ENCODE results near the gene BCAR1. TPM values are rescaled to one million over a fixed set of nuclear protein-coding genes. Genes with fewer than 3 reads are reported as not detected.
A peak's percentile ranks its signal among the peaks of the same experiment; 100 is the strongest.
"Not testable (repeated sequence)": the region's sequence is repeated elsewhere in the genome, so short reads cannot be mapped to it uniquely, and the experiment has no call there.

The BCAR1 gene
- polyA plus RNA-seq, 1 donor = 69.4 TPM

DNA sequence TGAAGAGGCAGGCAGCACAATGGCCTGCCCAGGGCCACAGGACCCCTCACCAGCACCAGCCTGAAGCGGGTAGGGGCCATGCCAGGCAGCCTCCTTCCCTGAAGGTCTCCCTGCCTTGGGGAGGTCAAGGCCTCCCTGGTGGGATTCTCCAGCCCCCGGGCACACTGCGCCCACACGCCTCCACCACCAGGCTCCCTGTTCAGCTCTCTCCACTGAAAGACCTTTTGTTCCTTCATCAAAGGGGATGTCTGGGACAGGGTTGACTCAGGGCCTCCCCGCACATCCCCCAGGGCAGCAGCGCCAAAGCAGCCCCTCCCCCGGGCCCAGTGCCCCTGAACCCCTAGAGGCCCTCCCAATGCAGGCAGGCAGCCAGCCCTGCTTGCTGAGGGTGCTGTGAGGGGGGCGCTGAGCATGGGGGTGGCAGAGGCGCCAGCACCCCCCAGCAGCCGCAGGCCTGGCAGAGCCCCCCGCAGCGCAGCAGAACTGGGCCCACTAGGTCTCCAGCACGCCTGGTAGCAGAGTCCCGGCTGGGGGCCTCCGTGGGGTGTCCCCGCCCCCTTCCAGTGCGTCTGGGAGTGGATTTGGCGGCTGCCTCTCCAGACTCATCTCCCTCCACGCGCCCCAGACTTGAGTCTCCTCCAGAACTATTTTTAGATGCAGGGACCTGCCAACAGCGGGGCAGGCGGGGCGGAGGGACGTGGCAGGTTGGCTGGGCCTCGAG lies 13.1 kb downstream of the BCAR1 start:
- peak; percentile 87 for DNase-seq

DNA sequence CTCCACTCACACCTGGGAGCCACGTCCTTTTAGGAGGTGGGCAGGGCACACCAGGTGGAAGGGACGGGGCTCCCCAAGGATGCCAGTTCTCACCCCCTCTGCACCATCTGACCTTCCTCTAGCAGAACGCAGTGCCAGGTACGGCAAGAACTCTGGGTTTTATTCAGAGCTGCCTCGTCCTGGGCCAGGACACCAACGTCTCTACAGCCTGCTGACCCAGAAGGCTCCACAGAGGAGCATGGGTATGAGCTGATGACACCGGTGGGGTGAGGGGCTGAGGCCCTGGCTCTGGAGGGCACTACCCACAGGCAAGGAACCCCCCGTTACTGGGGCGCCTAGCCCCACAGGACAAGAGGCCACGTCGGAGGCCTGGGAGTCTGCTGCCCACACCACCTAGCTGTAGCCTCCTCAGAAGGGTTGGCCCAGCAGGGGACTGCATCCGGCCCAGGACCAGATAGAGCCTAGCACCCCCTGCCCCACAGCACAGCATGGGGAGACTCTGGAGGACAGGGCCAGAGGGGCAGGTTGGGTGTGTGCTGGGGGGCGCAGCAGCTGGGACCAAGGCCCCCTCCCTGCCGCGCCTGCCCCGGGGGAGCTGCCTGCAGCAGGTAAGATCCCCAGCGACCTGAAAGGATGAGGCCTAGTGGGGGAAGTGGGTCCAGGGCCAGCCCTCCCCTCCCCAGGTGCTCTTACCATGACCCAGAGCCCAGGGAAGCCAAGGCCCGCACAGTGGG lies 13.9 kb downstream of the BCAR1 start:
- DNase-seq = no peak

- no peak for DNase-seq
Measured at GRCh38 chr16:75236736-75237397, 14.6 kb downstream of the BCAR1 start.

GRCh38 chr16:75236232-75236631 lies 15.2 kb downstream of the BCAR1 start:
- no peak for DNase-seq

DNA sequence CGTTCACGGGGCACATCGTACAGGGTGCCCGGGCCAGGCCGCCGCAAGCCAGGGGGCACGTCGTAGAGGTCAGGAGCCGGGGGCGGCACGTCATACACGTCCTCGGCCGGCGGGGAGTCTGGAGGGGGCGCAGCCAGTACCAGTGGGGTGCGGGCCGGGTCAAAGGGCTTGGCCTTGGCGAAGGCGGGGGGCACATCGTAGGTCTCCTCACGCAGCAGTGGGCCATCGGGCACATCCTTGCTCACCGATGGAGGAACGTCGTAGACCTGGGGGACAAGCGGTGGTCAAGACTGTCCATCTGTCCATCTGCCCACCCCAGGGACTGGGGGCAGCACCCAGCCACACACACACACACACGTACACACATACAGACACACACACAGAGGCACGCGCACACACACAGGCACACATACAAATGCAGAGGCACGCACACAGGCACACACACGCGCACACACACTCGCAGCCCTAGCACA lies 15.7 kb downstream of the BCAR1 start:
- no peak for DNase-seq

DNA sequence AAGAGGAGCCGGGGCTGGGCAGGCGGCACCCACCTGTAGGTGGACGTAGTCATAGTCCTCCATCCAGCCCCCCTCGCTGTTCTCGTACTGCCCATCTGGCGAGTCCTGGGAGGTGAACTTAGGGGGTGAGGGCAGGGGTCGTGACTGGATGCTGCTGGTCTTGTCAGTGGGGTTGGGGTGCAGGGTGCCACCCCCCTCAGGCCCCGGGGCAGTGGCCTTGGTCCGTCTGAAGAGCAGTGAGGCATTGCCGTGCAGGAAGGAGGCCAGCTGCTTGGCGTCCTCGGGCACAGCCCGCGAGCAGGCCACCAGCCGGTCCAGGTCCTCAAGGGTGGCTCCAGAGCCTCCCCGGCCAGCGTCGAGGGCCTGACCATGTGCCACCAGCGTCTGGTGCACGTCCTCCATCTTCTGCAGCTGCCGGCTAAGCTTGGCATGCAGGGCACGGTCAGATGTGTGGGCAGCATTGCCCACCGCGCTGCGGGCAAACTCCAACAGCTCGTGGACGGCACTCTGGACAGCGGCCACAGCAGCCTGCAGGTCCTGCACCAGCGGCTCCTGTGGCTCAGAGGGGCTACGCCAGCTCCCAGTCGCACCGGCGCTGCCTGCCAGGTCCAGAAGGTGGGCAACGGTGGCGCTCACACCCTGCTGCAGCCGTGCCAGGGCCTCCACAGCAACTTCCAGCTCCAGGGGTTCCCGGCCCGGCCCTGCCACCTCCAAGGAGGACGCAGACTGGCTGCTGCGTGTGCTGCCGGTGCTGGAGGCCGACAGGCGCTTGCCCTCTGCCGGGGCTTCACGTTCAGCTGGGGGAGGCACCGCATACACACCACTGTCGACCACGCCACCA lies 16.3 kb downstream of the BCAR1 start:
- no peak for DNase-seq

GRCh38 chr16:75233611-75233938 lies 17.8 kb downstream of the BCAR1 start:
- no peak for DNase-seq

- DNase-seq = no peak
Measured at GRCh38 chr16:75231570-75231969, 19.9 kb downstream of the BCAR1 start.

DNA sequence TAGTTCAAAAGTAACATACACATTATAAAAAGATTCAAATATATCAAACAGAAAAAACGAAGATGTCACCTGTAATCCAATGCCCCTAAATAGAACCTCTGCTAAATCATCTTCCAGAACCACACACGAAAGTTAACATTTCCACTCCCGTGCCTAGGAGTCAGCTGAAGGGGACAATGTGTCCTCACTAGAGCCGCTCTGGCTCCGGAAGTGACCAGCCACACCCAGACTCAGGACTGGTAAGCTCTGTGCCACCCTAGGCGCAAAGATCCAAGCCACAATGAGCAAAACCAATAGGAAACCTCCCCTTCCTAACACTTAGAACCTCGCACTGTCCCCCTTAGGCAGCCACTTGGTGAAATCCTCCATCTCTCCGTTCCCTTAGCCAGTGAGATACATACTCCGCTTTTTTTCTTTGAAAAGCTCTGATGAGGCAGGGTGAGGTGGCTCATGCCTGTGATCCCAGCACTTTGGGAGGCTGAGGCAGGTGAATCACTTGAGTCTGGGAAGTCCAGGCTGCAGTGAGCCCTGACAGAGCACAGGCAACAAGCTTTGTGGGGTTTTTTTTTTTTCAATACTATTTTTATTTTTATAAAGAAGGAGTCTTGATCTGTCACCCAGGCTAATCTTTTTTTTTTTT lies 20.8 kb downstream of the BCAR1 start:
- DNase-seq = no peak

DNA sequence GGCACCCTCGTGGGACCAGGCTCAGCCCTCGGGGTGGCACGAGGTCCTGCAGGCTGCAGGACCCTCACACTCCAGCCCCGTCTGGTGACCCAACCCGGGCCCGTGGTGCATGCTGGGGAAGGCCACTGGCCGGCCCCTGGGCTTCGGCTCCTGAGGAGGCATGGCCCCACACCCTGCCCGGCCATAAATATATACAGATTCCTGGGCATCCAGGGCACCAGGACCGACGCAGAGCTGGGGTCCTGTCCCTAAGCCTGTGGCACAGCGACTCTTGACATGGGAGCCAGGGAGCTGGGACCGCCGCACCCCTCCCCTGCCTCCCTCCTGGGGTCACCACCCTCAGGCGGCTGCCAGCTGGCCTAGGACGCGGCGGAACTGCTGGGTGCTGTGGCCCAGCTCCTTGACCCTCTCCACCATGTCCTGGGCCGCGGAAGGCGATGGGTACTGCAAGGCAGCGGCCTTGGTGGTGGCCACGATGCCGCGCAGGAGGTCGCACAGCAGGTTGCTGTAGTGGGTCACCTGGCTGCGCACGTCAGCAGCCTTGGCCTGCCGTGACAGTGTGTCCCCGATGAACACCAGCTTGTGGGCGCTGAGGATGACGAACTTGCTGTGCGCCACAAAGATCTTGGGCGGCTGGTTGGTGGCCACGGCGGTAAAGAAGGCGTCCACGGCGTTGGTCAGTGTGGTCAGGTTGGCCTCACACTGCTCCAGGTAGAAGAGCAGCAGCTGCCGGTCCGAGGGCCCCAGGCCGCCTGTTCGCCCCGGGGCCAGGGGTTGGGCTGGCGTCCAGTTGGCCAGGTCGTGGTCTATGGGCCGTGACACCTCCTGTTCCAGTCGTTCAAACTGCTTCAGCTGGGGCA lies 22.0 kb downstream of the BCAR1 start:
- DNase-seq = no peak

DNA sequence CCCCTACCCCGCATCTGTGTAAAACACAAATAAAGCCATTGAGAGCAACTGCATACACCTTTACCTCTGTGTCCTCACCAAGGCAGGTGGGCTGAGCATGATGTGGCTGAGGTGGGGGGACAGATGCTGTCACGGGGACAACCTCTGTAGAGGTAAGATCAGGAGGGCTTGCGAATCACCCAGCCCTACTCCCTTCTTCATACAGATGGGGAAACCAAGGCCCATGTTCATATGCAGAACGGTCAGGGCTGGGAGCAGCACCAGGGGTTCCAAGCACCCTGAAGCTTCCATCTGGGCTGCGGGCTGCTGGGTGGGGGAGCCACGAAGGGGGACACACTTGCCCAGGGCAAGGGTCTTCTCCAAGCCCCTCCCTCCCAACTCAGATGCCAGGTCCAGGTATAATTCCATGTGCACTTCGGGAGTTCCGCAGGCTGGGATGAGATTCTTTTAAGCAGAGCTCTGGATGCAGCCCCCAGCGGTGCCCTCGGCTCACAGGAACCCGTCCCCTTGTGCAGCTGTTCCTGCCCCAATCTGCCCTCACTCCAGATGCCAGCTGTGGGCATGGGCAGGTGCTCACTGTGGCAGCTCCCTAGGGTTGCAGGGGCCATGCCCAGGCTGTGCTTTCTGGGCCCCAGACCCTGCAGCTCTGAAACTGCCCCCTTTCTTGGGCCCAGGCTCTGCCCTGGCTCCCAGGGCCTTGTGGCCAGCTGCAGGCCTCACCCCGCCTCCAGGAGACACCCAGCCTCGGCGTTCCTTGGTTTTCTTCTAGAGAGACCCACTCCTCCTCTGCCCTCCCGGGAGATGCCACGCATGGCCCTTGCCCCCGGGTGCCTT lies 23.1 kb downstream of the BCAR1 start:
- no peak for DNase-seq

DNA sequence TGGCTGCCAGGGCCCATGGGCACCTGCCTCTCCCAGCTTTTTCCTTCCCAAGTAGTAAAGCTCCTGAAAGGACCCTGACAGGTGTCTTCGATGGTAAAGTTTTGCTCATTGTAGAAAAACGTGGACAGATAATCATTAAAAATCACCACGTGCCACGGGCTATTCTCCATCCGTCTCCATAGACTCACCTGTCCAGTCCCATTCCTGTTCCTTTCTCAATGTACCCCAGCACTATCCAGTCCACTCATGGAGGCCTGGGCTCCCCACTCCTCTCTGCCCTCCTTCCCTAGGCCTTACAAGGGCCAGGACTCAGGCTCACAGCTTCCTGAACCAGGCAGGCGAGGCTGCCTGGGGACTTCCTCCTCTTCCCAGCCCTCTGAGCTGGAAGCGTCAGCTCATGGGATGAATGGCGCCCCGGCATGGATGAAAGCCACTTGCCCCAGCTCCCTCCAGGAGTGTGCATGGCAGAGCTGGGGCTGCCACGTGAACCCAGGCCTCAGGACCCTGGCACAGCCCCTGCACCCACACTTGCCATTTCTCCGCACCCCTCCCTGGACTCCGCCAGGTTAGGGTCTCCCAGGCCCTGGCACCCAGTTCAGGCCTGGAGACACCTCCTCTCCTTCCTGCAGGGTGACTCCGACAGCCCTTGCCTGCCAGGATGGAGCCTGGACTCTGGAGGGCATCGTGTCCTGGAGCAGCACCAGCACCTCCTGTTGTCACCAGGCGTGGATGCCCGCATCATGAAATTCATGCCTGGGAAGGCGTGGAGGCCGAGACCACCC lies 23.9 kb downstream of the BCAR1 start:
- no peak for DNase-seq

DNA sequence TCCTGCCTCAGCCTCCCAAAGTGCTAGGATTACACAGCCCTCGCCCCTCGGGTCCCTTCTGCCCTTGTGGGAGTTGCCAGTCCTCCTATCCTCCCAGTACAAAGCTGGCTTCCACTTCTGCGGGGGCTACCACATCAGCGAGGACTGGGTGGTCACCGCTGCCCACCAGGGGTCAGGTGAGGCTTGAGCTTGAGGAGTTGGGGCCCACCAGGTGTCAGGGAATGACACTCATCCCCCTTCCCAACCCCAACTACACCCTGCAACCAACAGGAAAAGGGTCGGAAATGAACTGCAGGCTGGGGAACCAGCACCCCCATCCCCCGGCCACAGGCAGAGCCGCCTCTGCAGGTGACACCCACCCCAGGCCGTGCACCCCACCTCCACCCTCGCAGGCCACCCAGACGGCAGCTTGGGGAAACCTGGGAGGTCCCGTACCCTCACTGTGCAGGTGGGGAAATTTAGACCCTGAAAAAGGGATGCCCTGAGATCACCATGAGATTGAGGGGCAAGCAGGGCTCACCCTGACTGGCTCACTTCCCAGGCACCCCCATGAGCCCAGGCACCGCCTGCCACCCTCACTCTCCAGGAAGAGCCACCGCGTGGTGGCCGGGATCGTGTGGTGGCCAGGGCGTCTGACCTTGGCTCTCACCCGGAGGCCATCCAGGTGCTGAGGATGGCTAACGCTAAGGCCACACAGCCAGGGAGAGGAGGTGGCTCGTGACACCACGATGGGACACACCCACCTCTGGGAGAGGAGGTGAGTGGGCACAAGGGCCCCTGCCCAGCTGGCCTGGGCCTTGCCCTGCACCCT lies 24.7 kb downstream of the BCAR1 start:
- no peak for DNase-seq

DNA sequence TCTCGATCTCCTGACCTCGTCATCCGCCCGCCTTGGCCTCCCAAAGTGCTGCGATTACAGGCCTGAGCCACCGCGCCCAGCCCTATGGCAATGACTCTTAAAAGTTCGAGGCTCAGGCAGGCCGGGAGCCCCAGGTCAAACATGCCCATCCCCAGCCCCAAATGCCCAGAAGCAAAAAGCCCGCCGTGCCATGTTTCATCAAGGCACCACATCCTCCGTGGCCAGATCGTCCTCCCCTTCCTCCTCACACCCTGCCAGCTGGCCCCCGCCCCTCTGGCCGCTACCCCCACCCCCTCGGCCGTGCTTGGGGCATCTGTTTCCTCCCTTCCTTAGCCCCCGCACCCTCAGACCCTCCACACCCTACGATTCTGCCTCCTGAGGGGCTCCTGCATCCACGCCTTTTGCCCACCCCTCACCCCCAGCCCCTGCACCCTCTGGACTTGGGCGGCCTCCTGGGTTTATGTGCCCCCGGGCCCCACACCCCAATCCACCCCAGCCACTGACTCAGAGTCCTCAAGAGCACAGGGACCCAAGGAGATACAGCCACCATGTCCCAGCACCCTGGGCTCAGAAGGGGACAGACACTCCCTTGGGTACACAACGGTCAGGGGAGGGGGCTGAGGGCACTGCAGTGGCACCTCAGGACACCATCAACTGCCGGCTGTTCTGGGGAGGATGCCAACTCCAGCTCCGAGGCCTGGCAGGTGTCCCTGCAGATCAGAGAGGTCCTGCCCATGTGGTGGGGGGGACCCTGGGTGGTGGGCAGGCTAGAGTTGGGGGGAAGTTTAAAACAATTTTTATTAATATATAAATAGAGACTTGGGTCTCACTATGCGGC lies 25.5 kb downstream of the BCAR1 start:
- no peak for DNase-seq

GRCh38 chr16:75225092-75225491 lies 26.3 kb downstream of the BCAR1 start:
- DNase-seq = no peak

GRCh38 chr16:75224306-75225082 lies 26.9 kb downstream of the BCAR1 start:
- DNase-seq = no peak

GRCh38 chr16:75223129-75223528 lies 28.3 kb downstream of the BCAR1 start:
- not testable (repeated sequence) for DNase-seq
